PC-3 (cell line): ENCODE results near the gene LDLR.

ENCODE experiments used
- EZH2 ChIP-seq: fragments of 300-600 bp; sonication (generic); IDR thresholded peaks from one replicate; pipeline ENCODE4 v1.6.1; 2017; ENCODE audit warnings: antibody characterized with exemption, mild to moderate bottlenecking, low read length; ENCODE audit not compliant: unreplicated experiment
- EZH2phosphoT487 ChIP-seq: fragments of 300-600 bp; sonication (generic); IDR thresholded peaks from 2 replicates; pipeline ENCODE4 v1.6.1; 2018; ENCODE audit warnings: mild to moderate bottlenecking, antibody characterized with exemption, low read length, borderline replicate concordance
- TF ChIP-seq, protein P1 (sequence below): fragments of 300-600 bp; sonication (generic); conservative IDR thresholded peaks from 2 replicates; pipeline ENCODE4 v1.5.1; 2017; ENCODE audit warnings: antibody characterized with exemption, low read depth, mild to moderate bottlenecking, low read length

DNA sequence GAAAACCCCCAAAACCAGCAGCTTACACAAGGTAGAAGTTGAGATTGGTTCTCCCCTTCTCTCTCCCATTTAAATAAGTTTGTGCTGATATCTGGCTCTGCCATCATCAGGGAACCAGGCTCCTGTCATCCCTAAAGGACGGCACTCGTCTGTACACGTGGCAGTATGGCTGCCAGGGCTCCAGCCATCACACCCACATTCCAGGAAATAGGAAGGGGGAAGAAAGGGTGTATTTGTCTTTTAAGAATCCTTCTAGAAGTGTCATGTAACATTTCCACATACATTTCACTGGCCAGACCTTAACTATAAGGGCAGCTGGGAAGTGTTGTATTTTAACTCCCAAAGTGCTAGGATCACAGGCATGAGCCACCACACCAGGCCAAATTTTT lies 56.3 kb downstream of the LDLR start:
- TF ChIP-seq, protein P1, sequence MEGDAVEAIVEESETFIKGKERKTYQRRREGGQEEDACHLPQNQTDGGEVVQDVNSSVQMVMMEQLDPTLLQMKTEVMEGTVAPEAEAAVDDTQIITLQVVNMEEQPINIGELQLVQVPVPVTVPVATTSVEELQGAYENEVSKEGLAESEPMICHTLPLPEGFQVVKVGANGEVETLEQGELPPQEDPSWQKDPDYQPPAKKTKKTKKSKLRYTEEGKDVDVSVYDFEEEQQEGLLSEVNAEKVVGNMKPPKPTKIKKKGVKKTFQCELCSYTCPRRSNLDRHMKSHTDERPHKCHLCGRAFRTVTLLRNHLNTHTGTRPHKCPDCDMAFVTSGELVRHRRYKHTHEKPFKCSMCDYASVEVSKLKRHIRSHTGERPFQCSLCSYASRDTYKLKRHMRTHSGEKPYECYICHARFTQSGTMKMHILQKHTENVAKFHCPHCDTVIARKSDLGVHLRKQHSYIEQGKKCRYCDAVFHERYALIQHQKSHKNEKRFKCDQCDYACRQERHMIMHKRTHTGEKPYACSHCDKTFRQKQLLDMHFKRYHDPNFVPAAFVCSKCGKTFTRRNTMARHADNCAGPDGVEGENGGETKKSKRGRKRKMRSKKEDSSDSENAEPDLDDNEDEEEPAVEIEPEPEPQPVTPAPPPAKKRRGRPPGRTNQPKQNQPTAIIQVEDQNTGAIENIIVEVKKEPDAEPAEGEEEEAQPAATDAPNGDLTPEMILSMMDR: no peak
- TF ChIP-seq EZH2 (no peak), EZH2phosphoT487 (no peak)
